ENCODE results near the gene ACSL3.

DNA sequence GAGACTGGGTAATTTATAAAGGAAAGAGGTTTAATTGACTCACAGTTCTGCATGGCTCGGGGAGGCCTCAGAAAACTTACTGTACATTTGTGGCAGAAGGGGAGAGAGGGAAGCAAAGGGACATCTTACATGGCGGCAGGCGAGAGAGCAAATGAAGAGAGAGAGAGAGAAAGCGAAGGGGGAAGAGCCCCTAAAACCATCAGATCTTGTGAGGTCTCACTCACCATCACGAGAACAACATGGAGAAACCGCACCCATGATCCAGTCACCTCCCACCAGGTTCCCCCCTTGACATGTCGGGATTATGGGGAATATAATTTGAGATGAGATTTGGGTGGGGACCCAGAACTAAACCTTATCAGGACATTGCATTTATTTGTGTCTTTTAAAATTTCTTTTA lies 75.9 kb downstream of the ACSL3 start:
- TF ChIP-seq, protein P1, sequence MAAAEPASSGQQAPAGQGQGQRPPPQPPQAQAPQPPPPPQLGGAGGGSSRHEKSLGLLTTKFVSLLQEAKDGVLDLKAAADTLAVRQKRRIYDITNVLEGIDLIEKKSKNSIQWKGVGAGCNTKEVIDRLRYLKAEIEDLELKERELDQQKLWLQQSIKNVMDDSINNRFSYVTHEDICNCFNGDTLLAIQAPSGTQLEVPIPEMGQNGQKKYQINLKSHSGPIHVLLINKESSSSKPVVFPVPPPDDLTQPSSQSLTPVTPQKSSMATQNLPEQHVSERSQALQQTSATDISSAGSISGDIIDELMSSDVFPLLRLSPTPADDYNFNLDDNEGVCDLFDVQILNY (CRISPR knock-in tag; IDR thresholded peaks at IDR 0.05): no peak
- TF ChIP-seq, protein P2, sequence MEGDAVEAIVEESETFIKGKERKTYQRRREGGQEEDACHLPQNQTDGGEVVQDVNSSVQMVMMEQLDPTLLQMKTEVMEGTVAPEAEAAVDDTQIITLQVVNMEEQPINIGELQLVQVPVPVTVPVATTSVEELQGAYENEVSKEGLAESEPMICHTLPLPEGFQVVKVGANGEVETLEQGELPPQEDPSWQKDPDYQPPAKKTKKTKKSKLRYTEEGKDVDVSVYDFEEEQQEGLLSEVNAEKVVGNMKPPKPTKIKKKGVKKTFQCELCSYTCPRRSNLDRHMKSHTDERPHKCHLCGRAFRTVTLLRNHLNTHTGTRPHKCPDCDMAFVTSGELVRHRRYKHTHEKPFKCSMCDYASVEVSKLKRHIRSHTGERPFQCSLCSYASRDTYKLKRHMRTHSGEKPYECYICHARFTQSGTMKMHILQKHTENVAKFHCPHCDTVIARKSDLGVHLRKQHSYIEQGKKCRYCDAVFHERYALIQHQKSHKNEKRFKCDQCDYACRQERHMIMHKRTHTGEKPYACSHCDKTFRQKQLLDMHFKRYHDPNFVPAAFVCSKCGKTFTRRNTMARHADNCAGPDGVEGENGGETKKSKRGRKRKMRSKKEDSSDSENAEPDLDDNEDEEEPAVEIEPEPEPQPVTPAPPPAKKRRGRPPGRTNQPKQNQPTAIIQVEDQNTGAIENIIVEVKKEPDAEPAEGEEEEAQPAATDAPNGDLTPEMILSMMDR (IDR thresholded peaks at IDR 0.05): no peak
- TF ChIP-seq GABPB1 (CRISPR knock-in tag; IDR thresholded peaks at IDR 0.05): no peak
- no peak for TF ChIP-seq FOXJ3 (CRISPR knock-in tag; IDR thresholded peaks at IDR 0.05; ENCODE audit: borderline replicate concordance)
- TF ChIP-seq RELA (CRISPR knock-in tag; IDR thresholded peaks at IDR 0.05; ENCODE audit: borderline replicate concordance): no peak
- TF ChIP-seq, protein P3, sequence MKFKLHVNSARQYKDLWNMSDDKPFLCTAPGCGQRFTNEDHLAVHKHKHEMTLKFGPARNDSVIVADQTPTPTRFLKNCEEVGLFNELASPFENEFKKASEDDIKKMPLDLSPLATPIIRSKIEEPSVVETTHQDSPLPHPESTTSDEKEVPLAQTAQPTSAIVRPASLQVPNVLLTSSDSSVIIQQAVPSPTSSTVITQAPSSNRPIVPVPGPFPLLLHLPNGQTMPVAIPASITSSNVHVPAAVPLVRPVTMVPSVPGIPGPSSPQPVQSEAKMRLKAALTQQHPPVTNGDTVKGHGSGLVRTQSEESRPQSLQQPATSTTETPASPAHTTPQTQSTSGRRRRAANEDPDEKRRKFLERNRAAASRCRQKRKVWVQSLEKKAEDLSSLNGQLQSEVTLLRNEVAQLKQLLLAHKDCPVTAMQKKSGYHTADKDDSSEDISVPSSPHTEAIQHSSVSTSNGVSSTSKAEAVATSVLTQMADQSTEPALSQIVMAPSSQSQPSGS (CRISPR knock-in tag; IDR thresholded peaks at IDR 0.05; ENCODE audit: borderline replicate concordance, low read depth): no peak
- TF ChIP-seq, protein P4, sequence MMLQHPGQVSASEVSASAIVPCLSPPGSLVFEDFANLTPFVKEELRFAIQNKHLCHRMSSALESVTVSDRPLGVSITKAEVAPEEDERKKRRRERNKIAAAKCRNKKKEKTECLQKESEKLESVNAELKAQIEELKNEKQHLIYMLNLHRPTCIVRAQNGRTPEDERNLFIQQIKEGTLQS (CRISPR knock-in tag; conservative IDR thresholded peaks at IDR 0.05): no peak
- TF ChIP-seq ESRRA (CRISPR knock-in tag; IDR thresholded peaks at IDR 0.05; ENCODE audit: borderline replicate concordance): no peak
- no peak for TF ChIP-seq ZBTB21 (CRISPR knock-in tag; IDR thresholded peaks at IDR 0.05; ENCODE audit: borderline replicate concordance)
- TF ChIP-seq CREM (CRISPR knock-in tag; IDR thresholded peaks at IDR 0.05): no peak
- no peak for TF ChIP-seq NFE2L1 (CRISPR knock-in tag; IDR thresholded peaks at IDR 0.05)

Measured in WTC11 (cell line).